Stimulated activated CD4-positive, alpha-beta T cell treated with anti-CD3 and anti-CD28 coated beads, TNF-alpha, amount 100 ng/mL, for 1 hour (primary cell): ENCODE measurements around the gene CYP39A1.

Experiments
- DNase-seq, 3 donors: peaks; one replicate each; pipeline ENCODE4 v3.0.0-alpha.2; 2020; ENCODE audit warnings: low read depth in 3 of 3, low spot score in 1 of 3

The CYP39A1 gene

GRCh38 chr6:46592740-46593139 lies 59.9 kb downstream of the CYP39A1 start:
- DNase-seq = no peak

GRCh38 chr6:46592046-46592445 lies 60.6 kb downstream of the CYP39A1 start:
- no peak for DNase-seq

GRCh38 chr6:46590765-46591164 lies 61.9 kb downstream of the CYP39A1 start:
- DNase-seq = no peak

GRCh38 chr6:46586906-46587305 lies 65.7 kb downstream of the CYP39A1 start:
- no peak for DNase-seq

GRCh38 chr6:46584586-46584985 lies 68.0 kb downstream of the CYP39A1 start:
- no peak for DNase-seq

GRCh38 chr6:46583721-46584120 lies 68.9 kb downstream of the CYP39A1 start:
- no peak for DNase-seq

- DNase-seq = no peak
Measured at GRCh38 chr6:46583081-46583480, 69.5 kb downstream of the CYP39A1 start.

GRCh38 chr6:46581459-46582177 lies 71.0 kb downstream of the CYP39A1 start:
- no peak for DNase-seq

- DNase-seq = no peak
Measured at GRCh38 chr6:46575530-46575929, 77.1 kb downstream of the CYP39A1 start.

- no peak for DNase-seq
Measured at GRCh38 chr6:46573140-46573539, 79.5 kb downstream of the CYP39A1 start.

GRCh38 chr6:46565531-46565930 lies 87.1 kb downstream of the CYP39A1 start:
- DNase-seq = no peak

- DNase-seq = no peak
Measured at GRCh38 chr6:46563924-46564323, 88.7 kb downstream of the CYP39A1 start.

GRCh38 chr6:46556053-46556452 lies 96.6 kb downstream of the CYP39A1 start:
- no peak for DNase-seq

GRCh38 chr6:46555129-46555528 lies 97.5 kb downstream of the CYP39A1 start:
- no peak for DNase-seq

GRCh38 chr6:46549155-46549554 lies 103.5 kb downstream of the CYP39A1 start:
- DNase-seq = no peak

- DNase-seq = no peak
Measured at GRCh38 chr6:46541556-46541955, 111.1 kb downstream of the CYP39A1 start.

GRCh38 chr6:46539866-46540265 lies 112.8 kb downstream of the CYP39A1 start:
- DNase-seq = no peak

GRCh38 chr6:46538800-46539480 lies 113.7 kb downstream of the CYP39A1 start:
- DNase-seq = no peak

GRCh38 chr6:46530896-46531295 lies 121.7 kb downstream of the CYP39A1 start:
- DNase-seq = no peak

- DNase-seq = no peak
Measured at GRCh38 chr6:46528961-46529750, 123.5 kb downstream of the CYP39A1 start.

GRCh38 chr6:46526607-46527006 lies 126.0 kb downstream of the CYP39A1 start:
- no peak for DNase-seq

- DNase-seq = no peak
Measured at GRCh38 chr6:46525583-46525982, 127.0 kb downstream of the CYP39A1 start.
